Measurements from ENCODE around the gene GYPC.

GYPC gene

GRCh38 chr2:126733795-126734194, 77.8 kb downstream of the GYPC start:
- H3K27me3 ChIP-seq (replicated peaks; ENCODE audit: control insufficient read depth, insufficient read depth, low read length): no peaks in the 10 kb centered on the region
- no peak for DNase-seq (ENCODE audit: extremely low read depth, insufficient read length)
- no peak for TF ChIP-seq CTCF (IDR thresholded peaks at IDR 0.05; ENCODE audit: insufficient read depth, low read length, poor library complexity, severe bottlenecking)
- H3K4me3 ChIP-seq (replicated peaks; ENCODE audit: low read depth, low read length): no peak overlapping the region
- H3K36me3 ChIP-seq (ENCODE audit: control insufficient read depth, insufficient read depth, low read length): no peaks in the 10 kb centered on the region

- Histone ChIP-seq H3K4me3 (replicated peaks; ENCODE audit: low read depth, low read length) (no peak overlapping the region), H3K27me3 (replicated peaks; ENCODE audit: control insufficient read depth, insufficient read depth, low read length) (no peaks in the 10 kb centered on the region), H3K36me3 (ENCODE audit: control insufficient read depth, insufficient read depth, low read length) (no peaks in the 10 kb centered on the region)
- no peak for TF ChIP-seq CTCF (IDR thresholded peaks at IDR 0.05; ENCODE audit: insufficient read depth, low read length, poor library complexity, severe bottlenecking)
- no peak for DNase-seq (ENCODE audit: extremely low read depth, insufficient read length)
Measured at GRCh38 chr2:126736133-126736874, 80.3 kb downstream of the GYPC start.

- H3K36me3 ChIP-seq (ENCODE audit: control insufficient read depth, insufficient read depth, low read length): no peaks in the 10 kb centered on the region
- TF ChIP-seq CTCF (IDR thresholded peaks at IDR 0.05; ENCODE audit: insufficient read depth, low read length, poor library complexity, severe bottlenecking): no peak
- DNase-seq (ENCODE audit: extremely low read depth, insufficient read length): no peak
- no peak overlapping the region for H3K4me3 ChIP-seq (replicated peaks; ENCODE audit: low read depth, low read length)
- no peaks in the 10 kb centered on the region for H3K27me3 ChIP-seq (replicated peaks; ENCODE audit: control insufficient read depth, insufficient read depth, low read length)
Measured at GRCh38 chr2:126739141-126739540, 83.2 kb downstream of the GYPC start.

GRCh38 chr2:126744640-126745039, 88.7 kb downstream of the GYPC start:
- TF ChIP-seq CTCF (IDR thresholded peaks at IDR 0.05; ENCODE audit: insufficient read depth, low read length, poor library complexity, severe bottlenecking): no peak
- H3K4me3 ChIP-seq (replicated peaks; ENCODE audit: low read depth, low read length): no peak overlapping the region
- no peaks in the 10 kb centered on the region for H3K36me3 ChIP-seq (ENCODE audit: control insufficient read depth, insufficient read depth, low read length)
- DNase-seq (ENCODE audit: extremely low read depth, insufficient read length): no peak
- H3K27me3 ChIP-seq (replicated peaks; ENCODE audit: control insufficient read depth, insufficient read depth, low read length): no peaks in the 10 kb centered on the region

Measured in GM06990 (cell line).